Measurements from ENCODE around the gene IRX3. TPM values are rescaled to one million over a fixed set of nuclear protein-coding genes. Genes with fewer than 3 reads are reported as not detected.

Gene IRX3
- total RNA-seq, 2 donors from 2014 or later, result 0.54 TPM; not detected in 1

- DNase-seq, result no peak
- intact Hi-C loops (cut with DNase I), result no loop called here
- Histone ChIP-seq H3K36me3 (no peaks in the 10 kb centered on the region), H3K9ac (ENCODE audit: low read depth in 2 of 2, low read length in 2 of 2) (no peak overlapping the region), H3K27ac (no peak overlapping the region), H3K4me3 (no peak overlapping the region), H3K27me3 (no peaks in the 10 kb centered on the region), H3K9me3 (no peaks in the 10 kb centered on the region), H3K4me1 (no peaks in the 10 kb centered on the region)
- TF ChIP-seq, protein P1, sequence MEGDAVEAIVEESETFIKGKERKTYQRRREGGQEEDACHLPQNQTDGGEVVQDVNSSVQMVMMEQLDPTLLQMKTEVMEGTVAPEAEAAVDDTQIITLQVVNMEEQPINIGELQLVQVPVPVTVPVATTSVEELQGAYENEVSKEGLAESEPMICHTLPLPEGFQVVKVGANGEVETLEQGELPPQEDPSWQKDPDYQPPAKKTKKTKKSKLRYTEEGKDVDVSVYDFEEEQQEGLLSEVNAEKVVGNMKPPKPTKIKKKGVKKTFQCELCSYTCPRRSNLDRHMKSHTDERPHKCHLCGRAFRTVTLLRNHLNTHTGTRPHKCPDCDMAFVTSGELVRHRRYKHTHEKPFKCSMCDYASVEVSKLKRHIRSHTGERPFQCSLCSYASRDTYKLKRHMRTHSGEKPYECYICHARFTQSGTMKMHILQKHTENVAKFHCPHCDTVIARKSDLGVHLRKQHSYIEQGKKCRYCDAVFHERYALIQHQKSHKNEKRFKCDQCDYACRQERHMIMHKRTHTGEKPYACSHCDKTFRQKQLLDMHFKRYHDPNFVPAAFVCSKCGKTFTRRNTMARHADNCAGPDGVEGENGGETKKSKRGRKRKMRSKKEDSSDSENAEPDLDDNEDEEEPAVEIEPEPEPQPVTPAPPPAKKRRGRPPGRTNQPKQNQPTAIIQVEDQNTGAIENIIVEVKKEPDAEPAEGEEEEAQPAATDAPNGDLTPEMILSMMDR (IDR thresholded peaks at IDR 0.05), result no peak
Measured at GRCh38 chr16:54317101-54317611, 30.6 kb upstream of the IRX3 start.

GRCh38 chr16:54316095-54316889 lies 29.7 kb upstream of the IRX3 start:
- Histone ChIP-seq H3K36me3 (no peaks in the 10 kb centered on the region), H3K27ac (no peak overlapping the region), H3K4me3 (no peak overlapping the region), H3K9me3 (no peaks in the 10 kb centered on the region), H3K27me3 (no peaks in the 10 kb centered on the region), H3K4me1 (no peaks in the 10 kb centered on the region), H3K9ac (ENCODE audit: low read depth in 2 of 2, low read length in 2 of 2) (no peak overlapping the region)
- TF ChIP-seq, protein P1 (IDR thresholded peaks at IDR 0.05), result no peak
- intact Hi-C loops (cut with DNase I), result no loop called here
- DNase-seq, result no peak

DNA sequence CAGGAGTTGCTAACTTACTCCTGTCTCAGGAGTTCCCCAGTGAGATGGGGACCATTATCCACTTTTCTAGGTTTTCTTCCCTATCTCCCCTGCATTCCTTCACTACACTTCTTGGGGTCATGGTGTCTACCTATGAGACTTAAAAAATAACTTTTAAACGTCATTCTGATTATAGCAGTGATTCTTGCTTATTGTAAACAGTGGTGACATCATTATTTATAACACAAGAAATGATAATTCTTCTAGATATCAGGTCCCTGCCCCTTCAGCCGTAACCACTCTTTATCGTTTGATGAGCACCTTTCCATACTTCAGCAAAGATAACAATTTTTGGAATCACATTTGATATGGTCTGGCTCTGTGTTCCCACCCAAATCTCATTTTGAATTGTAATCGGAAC lies 27.2 kb upstream of the IRX3 start:
- Histone ChIP-seq H3K36me3 (no peaks in the 10 kb centered on the region), H3K4me1 (no peaks in the 10 kb centered on the region), H3K9me3 (no peaks in the 10 kb centered on the region), H3K4me3 (no peak overlapping the region), H3K27ac (no peak overlapping the region), H3K9ac (ENCODE audit: low read depth in 2 of 2, low read length in 2 of 2) (no peak overlapping the region), H3K27me3 (no peaks in the 10 kb centered on the region)
- no peak for DNase-seq
- TF ChIP-seq, protein P1 (IDR thresholded peaks at IDR 0.05), result no peak
- intact Hi-C loops (cut with DNase I), result no loop called here

GRCh38 chr16:54312502-54312991 lies 26.0 kb upstream of the IRX3 start:
- H3K4me3 ChIP-seq, result no peak overlapping the region
- TF ChIP-seq, protein P1 (IDR thresholded peaks at IDR 0.05), result no peak
- H3K9ac ChIP-seq (ENCODE audit: low read depth in 2 of 2, low read length in 2 of 2), result no peak overlapping the region
- intact Hi-C loops (cut with DNase I), result no loop called here
- H3K9me3 ChIP-seq, result no peaks in the 10 kb centered on the region
- no peaks in the 10 kb centered on the region for H3K27me3 ChIP-seq
- H3K4me1 ChIP-seq, result no peaks in the 10 kb centered on the region
- H3K36me3 ChIP-seq, result no peaks in the 10 kb centered on the region
- DNase-seq, result no peak
- H3K27ac ChIP-seq, result no peak overlapping the region

DNA sequence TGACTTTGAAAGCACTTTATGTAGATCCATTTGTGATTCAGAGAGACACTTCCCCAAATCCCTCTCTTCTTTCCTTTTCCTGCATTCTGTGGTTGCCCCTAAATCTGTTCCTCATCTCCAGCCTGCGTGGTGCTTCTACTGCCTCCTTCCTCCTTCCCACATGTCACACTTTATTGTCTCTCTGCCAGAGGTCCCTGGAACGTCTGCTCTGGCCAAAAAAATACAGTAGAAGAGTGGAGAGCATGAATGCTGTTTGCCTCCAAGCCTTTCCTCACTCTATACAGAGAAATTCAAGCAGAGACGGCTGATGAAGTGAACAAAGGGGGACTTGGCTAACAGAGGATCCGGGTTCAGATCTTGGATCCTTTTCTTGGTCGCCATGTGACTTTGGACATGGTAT lies 22.8 kb upstream of the IRX3 start:
- no peak overlapping the region for H3K27ac ChIP-seq
- no peaks in the 10 kb centered on the region for H3K9me3 ChIP-seq
- H3K9ac ChIP-seq (ENCODE audit: low read depth in 2 of 2, low read length in 2 of 2), result no peak overlapping the region
- TF ChIP-seq, protein P1 (IDR thresholded peaks at IDR 0.05), result no peak
- H3K36me3 ChIP-seq, result no peaks in the 10 kb centered on the region
- no peaks in the 10 kb centered on the region for H3K27me3 ChIP-seq
- no peaks in the 10 kb centered on the region for H3K4me1 ChIP-seq
- no peak overlapping the region for H3K4me3 ChIP-seq
- intact Hi-C loops (cut with DNase I), result no loop called here
- no peak for DNase-seq
